Thymus (tissue), 11 donors: ENCODE data around the gene CHAC1. TPM values are rescaled to one million over a fixed set of nuclear protein-coding genes. Genes with fewer than 3 reads are reported as not detected.

Experiments used
- DNase-seq, 9 donors: peaks; one replicate each; pipeline ENCODE4 v3.0.0-alpha.2; 2013; ENCODE audit warnings: low spot score in 9 of 9, low read depth in 6 of 9, missing footprints in 1 of 9
- H3K27ac ChIP-seq, 2 donors: one replicate each; pipeline ENCODE4 v1.5.1; 2013; ENCODE audit warnings: control low read depth in 1 of 2, low read depth in 1 of 2, low read length in 1 of 2, mild to moderate bottlenecking in 1 of 2, moderate library complexity in 1 of 2
- H3K27me3 ChIP-seq, 2 donors: one replicate each; pipeline ENCODE4 v1.5.1; 2013; ENCODE audit warnings: low read length in 1 of 2; ENCODE audit not compliant: control insufficient read depth in 2 of 2, insufficient read depth in 1 of 2
- H3K36me3 ChIP-seq, 2 donors: one replicate each; pipeline ENCODE4 v1.5.1; 2013; ENCODE audit warnings: low read length in 1 of 2, mild to moderate bottlenecking in 1 of 2, moderate library complexity in 1 of 2; ENCODE audit not compliant: control insufficient read depth in 2 of 2, insufficient read depth in 2 of 2
- H3K4me1 ChIP-seq, 2 donors: one replicate each; pipeline ENCODE4 v1.5.1; 2013; ENCODE audit warnings: low read length in 2 of 2; ENCODE audit not compliant: control insufficient read depth in 2 of 2, insufficient read depth in 2 of 2
- H3K4me3 ChIP-seq, 2 donors: one replicate each; pipeline ENCODE4 v1.5.1; 2013; ENCODE audit warnings: low read length in 2 of 2, control low read depth in 1 of 2, mild to moderate bottlenecking in 1 of 2
- H3K9me3 ChIP-seq, 2 donors: one replicate each; pipeline ENCODE4 v1.5.1; 2013; ENCODE audit warnings: low read length in 1 of 2, mild to moderate bottlenecking in 1 of 2; ENCODE audit not compliant: control insufficient read depth in 2 of 2, insufficient read depth in 1 of 2
- WGBS: extraction: QIAGEN DNeasy Blood & Tissue Kit; methylation state at CpG from one replicate; pipeline ENCODE4 v1.1.7; 2013; 5-methylcytosine and 5-hydroxymethylcytosine counted together
- polyA plus RNA-seq: library from polyadenylated mRNA; stranded (reverse); fragments of 200-250 nt; gene quantifications from one replicate; pipeline ENCODE4 v1.2.3, GENCODE V29; 2013
- total RNA-seq: library from RNA; stranded (reverse); fragments of 120-200 nt; gene quantifications from one replicate; pipeline ENCODE4 v1.2.4, GENCODE V29; 2013
- donor health status: healthy.

CHAC1 gene
- total and polyA plus RNA-seq, 2 donors: 0.47 to 1.9 TPM

GRCh38 chr15:40984964-40985363, 31.7 kb downstream of the CHAC1 start:
- Histone ChIP-seq H3K27ac (no peak overlapping the region), H3K27me3 (no peaks in the 10 kb centered on the region), H3K4me1 (no peaks in the 10 kb centered on the region), H3K4me3 (no peak overlapping the region), H3K9me3 (no peaks in the 10 kb centered on the region), H3K36me3 (peaks cover 75 to 88% of the 10 kb centered on the region in 2 donors)
- no peak for DNase-seq
- 99% methylated on average over 4 of the region's 4 CpGs for WGBS

GRCh38 chr15:40985541-40986330, 32.5 kb downstream of the CHAC1 start:
- Histone ChIP-seq H3K27ac (peak overlapping the region in 1 of 2 donors; percentile 47), H3K4me3 (no peak overlapping the region), H3K4me1 (no peaks in the 10 kb centered on the region), H3K9me3 (no peaks in the 10 kb centered on the region), H3K27me3 (no peaks in the 10 kb centered on the region), H3K36me3 (peaks cover 73 to 85% of the 10 kb centered on the region in 2 donors)
- 97% methylated on average over 6 of the region's 6 CpGs for WGBS
- DNase-seq: no peak

GRCh38 chr15:40986820-40987219, 33.5 kb downstream of the CHAC1 start:
- WGBS: 99% methylated on average over 7 of the region's 7 CpGs
- Histone ChIP-seq H3K9me3 (no peaks in the 10 kb centered on the region), H3K4me1 (no peaks in the 10 kb centered on the region), H3K4me3 (no peak overlapping the region), H3K27me3 (no peaks in the 10 kb centered on the region), H3K36me3 (peaks cover 62 to 81% of the 10 kb centered on the region in 2 donors), H3K27ac (no peak overlapping the region)
- DNase-seq: no peak

- peaks cover 53 to 72% of the 10 kb centered on the region in 2 donors for H3K36me3 ChIP-seq
These were observed 34.9 kb downstream of the CHAC1 start for GRCh38 chr15:40988156-40988555.

GRCh38 chr15:40990080-40990479, 36.8 kb downstream of the CHAC1 start:
- no peak for DNase-seq
- no peak overlapping the region for H3K27ac ChIP-seq
- no peaks in the 10 kb centered on the region for H3K27me3 ChIP-seq
- peaks cover 43 to 64% of the 10 kb centered on the region in 2 donors for H3K36me3 ChIP-seq
- peaks cover 0 to 4% of the 10 kb centered on the region in 2 donors for H3K4me1 ChIP-seq
- no peaks in the 10 kb centered on the region for H3K9me3 ChIP-seq
- H3K4me3 ChIP-seq: no peak overlapping the region

More at GRCh38 chr15:40988156-40988555, 34.9 kb downstream of the CHAC1 start:
- H3K4me1 ChIP-seq: peaks cover 0 to 4% of the 10 kb centered on the region in 2 donors
- no peak overlapping the region for H3K27ac ChIP-seq
- 97% methylated on average over 4 of the region's 4 CpGs for WGBS
- DNase-seq: no peak
- no peaks in the 10 kb centered on the region for H3K27me3 ChIP-seq
- H3K9me3 ChIP-seq: no peaks in the 10 kb centered on the region
- H3K4me3 ChIP-seq: no peak overlapping the region

- peaks cover 39 to 64% of the 10 kb centered on the region in 2 donors for H3K36me3 ChIP-seq
- H3K4me1 ChIP-seq: peaks cover 0 to 4% of the 10 kb centered on the region in 2 donors
- no peak overlapping the region for H3K4me3 ChIP-seq
- H3K27me3 ChIP-seq: no peaks in the 10 kb centered on the region
- no peak for DNase-seq
- no peak overlapping the region for H3K27ac ChIP-seq
- WGBS: 0% methylated on average over 1 of the region's 1 CpG
- H3K9me3 ChIP-seq: no peaks in the 10 kb centered on the region
These were observed 37.5 kb downstream of the CHAC1 start for GRCh38 chr15:40990789-40991188.

- Histone ChIP-seq H3K27me3 (no peaks in the 10 kb centered on the region), H3K27ac (no peak overlapping the region), H3K36me3 (peaks cover 38 to 63% of the 10 kb centered on the region in 2 donors), H3K4me3 (no peak overlapping the region), H3K9me3 (no peaks in the 10 kb centered on the region), H3K4me1 (peaks cover 0 to 4% of the 10 kb centered on the region in 2 donors)
- no peak for DNase-seq
- WGBS: 98% methylated on average over 3 of the region's 3 CpGs
These were observed 38.1 kb downstream of the CHAC1 start for GRCh38 chr15:40991355-40991754.

GRCh38 chr15:40992241-40992741, 39.0 kb downstream of the CHAC1 start:
- H3K36me3 ChIP-seq: peaks cover 37 to 63% of the 10 kb centered on the region in 2 donors
- H3K9me3 ChIP-seq: no peaks in the 10 kb centered on the region
- peaks cover 0 to 4% of the 10 kb centered on the region in 2 donors for H3K4me1 ChIP-seq
- H3K4me3 ChIP-seq: no peak overlapping the region
- no peaks in the 10 kb centered on the region for H3K27me3 ChIP-seq
- H3K27ac ChIP-seq: no peak overlapping the region
- WGBS: 96% methylated on average over 1 of the region's 1 CpG
- no peak for DNase-seq

- H3K9me3 ChIP-seq: no peaks in the 10 kb centered on the region
- H3K4me1 ChIP-seq: peaks cover 0 to 4% of the 10 kb centered on the region in 2 donors
- DNase-seq: no peak
- peaks cover 32 to 62% of the 10 kb centered on the region in 2 donors for H3K36me3 ChIP-seq
- WGBS: 97% methylated on average over 5 of the region's 5 CpGs
- no peak overlapping the region for H3K4me3 ChIP-seq
- H3K27ac ChIP-seq: no peak overlapping the region
- H3K27me3 ChIP-seq: no peaks in the 10 kb centered on the region
These were observed 39.6 kb downstream of the CHAC1 start for GRCh38 chr15:40992825-40993224.
